Stimulated activated CD4-positive, alpha-beta T cell treated with anti-CD3 and anti-CD28 coated beads, TNF-alpha, amount 100 ng/mL, for 24 hours (primary cell): ENCODE measurements around the gene ISX.

ENCODE experiments used
- DNase-seq, 3 experiments: peaks; one replicate each; pipeline ENCODE4 v3.0.0-alpha.2; 2020; ENCODE audit warnings: low read depth in 3 of 3

ISX gene

DNA sequence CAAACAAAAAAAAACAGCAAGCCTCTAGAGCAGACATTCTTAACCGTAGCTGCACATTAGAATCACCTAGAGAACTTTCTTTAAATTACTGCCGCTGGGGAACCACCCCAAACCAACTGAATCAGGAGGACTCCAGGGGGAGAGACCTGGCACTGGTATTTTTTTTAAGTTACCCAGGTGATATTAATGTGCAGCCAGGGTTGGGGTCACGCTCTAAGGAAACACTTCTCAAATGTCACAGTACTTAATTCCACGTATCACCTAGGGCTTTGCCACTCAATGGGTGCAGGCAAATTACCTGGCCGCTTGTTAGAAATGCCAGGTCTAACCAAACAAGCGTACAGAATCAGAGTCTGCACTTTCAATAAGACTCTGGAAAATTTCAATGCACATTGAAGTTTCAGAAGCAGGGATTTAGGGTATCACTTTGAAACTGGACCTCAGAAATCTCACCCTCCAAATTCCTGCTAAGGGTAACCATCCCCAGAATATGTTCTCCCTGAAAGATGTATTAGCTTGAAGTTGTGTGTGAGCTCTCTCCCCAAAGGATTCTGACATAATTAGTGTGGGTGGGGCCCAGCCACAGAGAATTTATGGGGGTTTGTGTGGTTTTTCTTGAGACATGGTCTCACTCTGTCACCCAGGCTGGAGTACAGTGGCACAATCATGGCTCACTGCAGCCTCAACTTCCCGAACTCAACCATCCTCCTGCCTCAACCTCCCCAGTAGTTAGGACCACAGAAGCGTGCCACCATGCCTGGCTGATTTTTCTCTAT is 12.7 kb upstream of the ISX start:
- no peak for DNase-seq

- DNase-seq, result no peak
Observed at GRCh38 chr22:35054064-35054463, 11.9 kb upstream of the ISX start.

DNA sequence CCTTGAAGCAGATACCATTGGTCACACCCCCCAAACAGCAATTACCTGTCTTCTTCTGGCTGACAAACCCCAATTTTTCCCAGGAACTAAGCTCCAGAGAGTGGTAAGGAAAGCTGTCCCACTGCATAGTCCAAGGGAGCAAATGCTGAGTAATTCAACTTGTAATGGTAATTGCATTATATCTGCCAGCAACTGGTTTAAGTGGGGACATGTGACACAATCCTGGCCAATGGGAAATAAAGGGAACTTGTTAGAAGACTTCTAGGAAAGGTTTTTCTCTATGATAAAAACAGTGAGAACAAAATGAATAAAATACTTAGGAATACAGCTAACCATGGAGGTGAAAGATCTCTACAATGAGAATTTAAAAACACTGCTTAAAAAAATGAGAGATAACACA is 9.5 kb upstream of the ISX start:
- no peak for DNase-seq

GRCh38 chr22:35057155-35057554 is 8.8 kb upstream of the ISX start:
- DNase-seq, result no peak

- no peak for DNase-seq
Observed at GRCh38 chr22:35059632-35060031, 6.3 kb upstream of the ISX start.

- no peak for DNase-seq
Observed at GRCh38 chr22:35064664-35065063, 1.3 kb upstream of the ISX start.

- no peak for DNase-seq
Observed at GRCh38 chr22:35065183-35065582, 775 bp upstream of the ISX start.

GRCh38 chr22:35066768-35067167 is 810 bp downstream of the ISX start:
- DNase-seq, result no peak

DNA sequence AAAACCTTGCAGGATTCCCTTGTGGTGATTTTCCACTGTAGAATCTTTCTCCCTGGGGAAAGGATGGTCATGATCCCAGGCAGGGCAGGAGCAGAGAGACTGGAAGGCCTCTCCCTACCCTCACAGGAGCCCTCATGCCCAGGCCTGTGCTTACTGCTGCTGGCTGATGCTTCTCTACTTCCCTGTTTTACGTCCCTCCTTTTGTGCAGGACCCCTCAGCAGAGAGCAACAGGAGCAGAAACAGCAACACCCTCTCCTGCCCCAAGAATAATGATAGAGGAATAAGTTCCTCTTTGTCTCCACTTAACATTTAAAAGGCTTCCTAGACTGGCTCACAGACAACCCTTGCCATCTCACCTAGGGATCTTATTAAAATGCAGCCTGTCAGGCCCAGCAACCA is 3.6 kb downstream of the ISX start:
- no peak for DNase-seq

DNA sequence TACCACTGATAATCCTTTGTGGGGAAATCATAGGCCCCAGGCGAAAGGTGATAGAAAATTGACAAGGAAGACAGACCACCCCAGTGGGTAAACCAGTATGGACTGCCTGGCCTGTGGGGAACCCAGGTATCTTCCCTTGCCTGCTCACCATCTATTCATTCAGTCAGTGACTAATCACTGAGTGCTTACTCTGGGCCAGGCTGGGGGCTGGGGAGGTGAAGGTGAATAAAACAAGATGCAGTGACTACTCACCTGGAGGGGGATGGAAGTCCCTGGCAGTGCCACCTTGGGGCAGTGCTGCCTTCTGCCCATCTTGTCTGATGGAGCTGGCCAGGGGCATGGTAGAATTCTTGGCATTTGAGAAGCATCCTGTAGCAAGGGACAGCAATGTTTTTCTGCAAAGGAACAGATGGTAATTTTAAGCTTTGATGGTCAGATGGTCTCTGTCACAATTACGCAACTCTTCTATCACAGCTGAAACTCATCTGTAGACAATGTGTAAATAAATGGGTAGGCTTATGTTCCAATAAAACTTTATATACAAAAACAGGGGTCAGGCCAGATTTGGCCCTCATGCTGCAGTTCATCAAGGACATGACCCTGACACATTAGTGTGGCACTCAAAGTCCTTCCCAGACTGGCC is 4.6 kb downstream of the ISX start:
- no peak for DNase-seq

DNA sequence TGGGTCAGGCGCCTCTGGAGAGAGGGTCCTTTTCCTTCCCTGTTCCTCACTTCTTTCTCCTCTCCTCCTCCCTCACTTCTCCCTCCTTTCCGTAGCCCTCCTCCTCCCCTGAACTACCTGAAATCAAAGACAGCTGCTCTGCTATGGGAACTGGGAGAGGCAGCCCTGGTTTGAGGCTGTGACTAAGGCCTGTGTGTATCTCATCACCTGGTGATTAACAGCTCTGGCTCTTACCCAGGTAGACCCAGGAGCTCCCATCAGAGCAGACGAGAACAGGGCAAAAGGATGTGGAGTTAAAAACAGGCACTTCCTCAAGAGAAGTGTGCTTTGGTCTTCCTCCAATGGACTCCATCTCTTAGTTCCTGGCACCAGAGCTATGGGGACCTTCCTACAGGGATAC is 5.8 kb downstream of the ISX start:
- DNase-seq, result no peak

DNA sequence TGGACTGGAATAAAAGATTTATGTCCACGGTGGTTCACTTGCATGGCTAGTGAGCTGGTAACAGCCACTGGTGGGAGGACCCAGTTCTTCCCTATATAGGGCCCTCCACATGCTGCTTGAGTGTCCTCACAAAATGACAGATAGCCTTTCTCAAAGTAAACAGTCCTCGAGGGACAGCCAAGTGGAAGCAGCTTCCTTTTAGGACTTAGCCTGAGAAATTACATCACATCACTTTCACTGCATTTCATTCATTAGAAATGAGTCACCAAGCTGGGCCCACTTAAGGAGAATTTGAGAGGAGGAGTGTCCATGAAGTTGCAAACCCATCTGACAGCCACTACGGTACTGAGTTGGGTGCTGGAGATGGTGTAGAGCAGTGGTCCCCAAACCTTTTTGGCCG is 7.0 kb downstream of the ISX start:
- no peak for DNase-seq

- DNase-seq, result no peak
Observed at GRCh38 chr22:35074583-35074982, 8.6 kb downstream of the ISX start.

- DNase-seq, result no peak
Observed at GRCh38 chr22:35076630-35077029, 10.7 kb downstream of the ISX start.

GRCh38 chr22:35085621-35086020 is 19.7 kb downstream of the ISX start:
- DNase-seq, result no peak

DNA sequence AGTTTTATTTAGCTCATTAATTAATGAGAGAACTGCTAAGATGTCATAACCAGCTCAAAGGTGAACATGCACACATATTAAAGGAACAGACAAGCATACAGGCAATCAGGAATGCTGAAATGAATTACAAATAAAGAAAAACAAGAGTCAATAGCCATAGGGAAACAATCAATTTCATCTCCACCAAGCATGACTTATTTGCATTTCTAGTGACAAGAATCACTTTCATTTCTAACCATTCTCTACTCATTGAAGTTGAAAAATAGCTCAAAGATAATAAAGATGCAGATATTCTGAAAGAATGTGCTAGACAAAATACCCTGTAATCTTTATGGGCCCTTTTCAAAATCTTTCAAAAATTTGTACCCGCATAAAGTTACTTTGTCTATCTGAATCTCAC is 23.2 kb downstream of the ISX start:
- DNase-seq, result no peak

- no peak for DNase-seq
Observed at GRCh38 chr22:35092406-35092805, 26.4 kb downstream of the ISX start.

DNA sequence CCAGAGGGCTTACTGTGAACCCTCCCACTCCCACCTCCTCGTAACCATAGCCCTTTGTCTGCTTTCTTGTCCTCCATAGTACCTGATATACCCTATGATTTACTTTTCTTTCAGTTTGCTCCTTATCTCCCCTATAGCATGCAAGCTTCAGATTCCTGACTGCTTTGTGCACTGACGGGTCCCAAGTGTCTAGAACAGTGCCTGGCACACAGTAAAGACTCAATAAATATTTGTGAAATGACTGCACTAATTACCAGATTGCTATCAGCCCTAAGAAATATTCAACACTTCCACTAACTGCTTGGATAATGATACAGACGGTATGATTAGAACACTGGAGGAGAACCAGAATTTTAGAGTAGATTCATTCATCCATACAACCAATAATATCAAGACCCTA is 33.0 kb downstream of the ISX start:
- no peak for DNase-seq

- DNase-seq, result no peak
Observed at GRCh38 chr22:35099883-35100282, 33.9 kb downstream of the ISX start.

- DNase-seq, result no peak
Observed at GRCh38 chr22:35102663-35103062, 36.7 kb downstream of the ISX start.

GRCh38 chr22:35103761-35104160 is 37.8 kb downstream of the ISX start:
- no peak for DNase-seq

DNA sequence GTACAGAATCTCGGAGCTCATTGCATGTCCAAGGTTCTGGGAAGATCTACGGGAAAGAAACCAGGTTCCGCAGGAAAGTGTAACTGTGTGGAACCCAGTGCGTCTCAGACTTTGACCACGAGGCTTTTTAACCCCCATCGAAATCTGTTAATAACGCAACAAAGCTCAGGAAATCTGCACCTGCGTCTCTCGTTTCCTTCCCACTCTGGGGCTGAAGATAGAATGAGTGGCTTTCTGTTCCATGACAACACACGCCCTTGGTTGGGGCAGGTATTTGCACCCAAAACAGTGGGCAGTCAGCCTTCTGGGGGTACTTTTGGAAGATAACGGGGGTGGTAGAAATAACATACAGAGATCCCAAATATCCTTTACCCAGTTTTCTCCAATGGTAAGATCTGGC is 38.5 kb downstream of the ISX start:
- no peak for DNase-seq

- DNase-seq, result no peak
Observed at GRCh38 chr22:35109616-35110015, 43.7 kb downstream of the ISX start.

DNA sequence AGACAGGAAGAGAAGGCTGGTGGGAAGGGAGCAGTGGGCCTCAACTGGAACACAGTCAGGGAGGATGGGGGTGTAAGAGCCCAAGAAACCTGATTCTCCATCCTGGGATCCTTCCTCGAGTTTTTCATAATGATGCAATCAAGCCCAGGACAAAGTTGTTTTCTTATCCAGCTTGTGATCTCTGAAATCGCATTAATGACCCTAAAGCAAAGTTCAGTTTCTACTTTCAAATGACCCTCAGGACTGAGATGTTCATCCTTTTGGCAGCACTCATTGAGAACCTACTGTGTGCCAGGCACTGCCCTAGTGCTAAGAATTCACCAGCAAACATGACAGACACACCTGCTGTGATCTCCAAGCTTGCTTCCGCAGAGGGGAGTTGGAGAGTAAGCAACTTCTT is 45.3 kb downstream of the ISX start:
- DNase-seq, result no peak
